Fibroblast of the aortic adventitia (primary cell): ENCODE data around the gene CAD. TPM values are rescaled to one million over a fixed set of nuclear protein-coding genes. Genes with fewer than 3 reads are reported as not detected.

ENCODE experiments used
- DNase-seq: peaks from one replicate; pipeline ENCODE4 v3.0.0-alpha.2; 2010; ENCODE audit warnings: low read depth
- H3K4me3 ChIP-seq: 2 replicates; pipeline ENCODE4 v1.5.1; 2011; ENCODE audit warnings: low read depth, mild to moderate bottlenecking, control low read depth, low read length, moderate library complexity
- CTCF ChIP-seq: IDR thresholded peaks from 2 replicates; pipeline ENCODE4 v1.5.1; 2011; ENCODE audit warnings: mild to moderate bottlenecking, low read length, control low read depth, inconsistent platforms; ENCODE audit not compliant: insufficient read depth
- total RNA-seq: library from RNA; depleted of rRNA; stranded (reverse); fragments of >200 nt; gene quantifications from 2 replicates; pipeline ENCODE4 v1.2.3, GENCODE V29; 2012; ENCODE audit warnings: low replicate concordance

CAD gene
- total RNA-seq, 1 donor = 35.5 TPM

GRCh38 chr2:27199241-27199640 is 17.9 kb upstream of the CAD start:
- no peak for DNase-seq
- no peak for TF ChIP-seq CTCF
- no peak overlapping the region for H3K4me3 ChIP-seq

GRCh38 chr2:27201675-27202074 is 15.5 kb upstream of the CAD start:
- H3K4me3 ChIP-seq = no peak overlapping the region
- TF ChIP-seq CTCF = no peak
- DNase-seq = no peak

- no peak for TF ChIP-seq CTCF
- no peak for DNase-seq
- no peak overlapping the region for H3K4me3 ChIP-seq
These were observed 14.3 kb upstream of the CAD start for GRCh38 chr2:27202854-27203253.

- H3K4me3 ChIP-seq = no peak overlapping the region
- TF ChIP-seq CTCF = no peak
- no peak for DNase-seq
These were observed 13.4 kb upstream of the CAD start for GRCh38 chr2:27203741-27204140.

GRCh38 chr2:27204566-27204965 is 12.6 kb upstream of the CAD start:
- H3K4me3 ChIP-seq = no peak overlapping the region
- TF ChIP-seq CTCF = no peak
- DNase-seq = no peak

- DNase-seq = no peak
- no peak overlapping the region for H3K4me3 ChIP-seq
- no peak for TF ChIP-seq CTCF
These were observed 12.0 kb upstream of the CAD start for GRCh38 chr2:27205206-27205605.

- no peak for TF ChIP-seq CTCF
- no peak for DNase-seq
- no peak overlapping the region for H3K4me3 ChIP-seq
These were observed 10.8 kb upstream of the CAD start for GRCh38 chr2:27206346-27206745.
